ENCODE data around the gene NFATC4.

NFATC4 gene

GRCh38 chr14:24390701-24391468 lies 22.9 kb downstream of the NFATC4 start:
- Histone ChIP-seq H3K36me3 (ENCODE audit: insufficient read depth, low read length) (no peaks in the 10 kb centered on the region), H3K27me3 (ENCODE audit: insufficient read depth, low read length) (peaks cover 12% of the 10 kb centered on the region), H3K4me1 (ENCODE audit: insufficient read depth, low read length) (peaks cover 2% of the 10 kb centered on the region), H2AFZ (ENCODE audit: low read depth, low read length) (no peak overlapping the region), H3K4me3 (ENCODE audit: low read length) (no peak overlapping the region), H3K9me3 (ENCODE audit: low read length) (no peaks in the 10 kb centered on the region)

- Histone ChIP-seq H3K36me3 (ENCODE audit: insufficient read depth, low read length) (no peaks in the 10 kb centered on the region), H3K4me1 (ENCODE audit: insufficient read depth, low read length) (peaks cover 2% of the 10 kb centered on the region), H3K4me3 (ENCODE audit: low read length) (no peak overlapping the region), H2AFZ (ENCODE audit: low read depth, low read length) (no peak overlapping the region), H3K27me3 (ENCODE audit: insufficient read depth, low read length) (peaks cover 28% of the 10 kb centered on the region), H3K9me3 (ENCODE audit: low read length) (no peaks in the 10 kb centered on the region)
These were observed 24.5 kb downstream of the NFATC4 start for GRCh38 chr14:24392325-24393091.

- H3K27me3 ChIP-seq (ENCODE audit: insufficient read depth, low read length): peaks cover 32% of the 10 kb centered on the region
These were observed 26.3 kb downstream of the NFATC4 start for GRCh38 chr14:24394275-24394674.

GRCh38 chr14:24395609-24396582 lies 27.9 kb downstream of the NFATC4 start:
- H3K4me1 ChIP-seq (ENCODE audit: insufficient read depth, low read length): peaks cover 9% of the 10 kb centered on the region
- peaks cover 44% of the 10 kb centered on the region for H3K27me3 ChIP-seq (ENCODE audit: insufficient read depth, low read length)
- H3K36me3 ChIP-seq (ENCODE audit: insufficient read depth, low read length): no peaks in the 10 kb centered on the region
- no peaks in the 10 kb centered on the region for H3K9me3 ChIP-seq (ENCODE audit: low read length)
- no peak overlapping the region for H3K4me3 ChIP-seq (ENCODE audit: low read length)
- H2AFZ ChIP-seq (ENCODE audit: low read depth, low read length): no peak overlapping the region

More at GRCh38 chr14:24394275-24394674, 26.3 kb downstream of the NFATC4 start:
- H3K4me1 ChIP-seq (ENCODE audit: insufficient read depth, low read length): peaks cover 5% of the 10 kb centered on the region
- H3K9me3 ChIP-seq (ENCODE audit: low read length): no peaks in the 10 kb centered on the region
- no peaks in the 10 kb centered on the region for H3K36me3 ChIP-seq (ENCODE audit: insufficient read depth, low read length)
- H3K4me3 ChIP-seq (ENCODE audit: low read length): no peak overlapping the region
- no peak overlapping the region for H2AFZ ChIP-seq (ENCODE audit: low read depth, low read length)

- H3K27me3 ChIP-seq (ENCODE audit: insufficient read depth, low read length): peaks cover 56% of the 10 kb centered on the region
These were observed 29.8 kb downstream of the NFATC4 start for GRCh38 chr14:24397639-24398292.

GRCh38 chr14:24398293-24398652 lies 30.3 kb downstream of the NFATC4 start:
- no peaks in the 10 kb centered on the region for H3K9me3 ChIP-seq (ENCODE audit: low read length)
- H2AFZ ChIP-seq (ENCODE audit: low read depth, low read length): no peak overlapping the region
- H3K4me3 ChIP-seq (ENCODE audit: low read length): no peak overlapping the region
- peaks cover 9% of the 10 kb centered on the region for H3K4me1 ChIP-seq (ENCODE audit: insufficient read depth, low read length)
- H3K27me3 ChIP-seq (ENCODE audit: insufficient read depth, low read length): peaks cover 59% of the 10 kb centered on the region
- H3K36me3 ChIP-seq (ENCODE audit: insufficient read depth, low read length): no peaks in the 10 kb centered on the region

More at GRCh38 chr14:24397639-24398292, 29.8 kb downstream of the NFATC4 start:
- Histone ChIP-seq H3K4me3 (ENCODE audit: low read length) (no peak overlapping the region), H3K4me1 (ENCODE audit: insufficient read depth, low read length) (peaks cover 9% of the 10 kb centered on the region), H2AFZ (ENCODE audit: low read depth, low read length) (no peak overlapping the region), H3K9me3 (ENCODE audit: low read length) (no peaks in the 10 kb centered on the region), H3K36me3 (ENCODE audit: insufficient read depth, low read length) (no peaks in the 10 kb centered on the region)

GRCh38 chr14:24398653-24399446 lies 30.9 kb downstream of the NFATC4 start, which contains the start of gene NYNRIN:
NYNRIN (plus strand) TSS chr14:24399003; CDS start chr14:24399247, 244 bp downstream.
- peaks cover 9% of the 10 kb centered on the region for H3K4me1 ChIP-seq (ENCODE audit: insufficient read depth, low read length)
- peaks cover 59% of the 10 kb centered on the region for H3K27me3 ChIP-seq (ENCODE audit: insufficient read depth, low read length)

GRCh38 chr14:24399447-24399822 lies 31.5 kb downstream of the NFATC4 start:
- Histone ChIP-seq H3K4me3 (ENCODE audit: low read length) (peak overlapping the region; percentile 48), H3K4me1 (ENCODE audit: insufficient read depth, low read length) (peaks cover 9% of the 10 kb centered on the region), H2AFZ (ENCODE audit: low read depth, low read length) (peak overlapping the region; percentile 90), H3K36me3 (ENCODE audit: insufficient read depth, low read length) (no peaks in the 10 kb centered on the region), H3K27me3 (ENCODE audit: insufficient read depth, low read length) (peaks cover 59% of the 10 kb centered on the region), H3K9me3 (ENCODE audit: low read length) (no peaks in the 10 kb centered on the region)

More at GRCh38 chr14:24398653-24399446, 30.9 kb downstream of the NFATC4 start, which contains the start of gene NYNRIN:
- H3K9me3 ChIP-seq (ENCODE audit: low read length): no peaks in the 10 kb centered on the region
- H2AFZ ChIP-seq (ENCODE audit: low read depth, low read length): peak within 1 kb of the TSS; percentile 90
- peak within 1 kb of the TSS; percentile 48 for H3K4me3 ChIP-seq (ENCODE audit: low read length)
- no peaks in the 10 kb centered on the region for H3K36me3 ChIP-seq (ENCODE audit: insufficient read depth, low read length)

GRCh38 chr14:24399999-24400718 lies 32.2 kb downstream of the NFATC4 start:
- H3K9me3 ChIP-seq (ENCODE audit: low read length): no peaks in the 10 kb centered on the region
- H3K27me3 ChIP-seq (ENCODE audit: insufficient read depth, low read length): peaks cover 58% of the 10 kb centered on the region
- no peaks in the 10 kb centered on the region for H3K36me3 ChIP-seq (ENCODE audit: insufficient read depth, low read length)
- no peak overlapping the region for H2AFZ ChIP-seq (ENCODE audit: low read depth, low read length)
- H3K4me1 ChIP-seq (ENCODE audit: insufficient read depth, low read length): peaks cover 9% of the 10 kb centered on the region
- H3K4me3 ChIP-seq (ENCODE audit: low read length): no peak overlapping the region

GRCh38 chr14:24401810-24402702 lies 34.1 kb downstream of the NFATC4 start:
- Histone ChIP-seq H3K36me3 (ENCODE audit: insufficient read depth, low read length) (no peaks in the 10 kb centered on the region), H3K4me3 (ENCODE audit: low read length) (no peak overlapping the region), H3K27me3 (ENCODE audit: insufficient read depth, low read length) (peaks cover 39% of the 10 kb centered on the region), H3K9me3 (ENCODE audit: low read length) (no peaks in the 10 kb centered on the region), H3K4me1 (ENCODE audit: insufficient read depth, low read length) (peaks cover 9% of the 10 kb centered on the region), H2AFZ (ENCODE audit: low read depth, low read length) (no peak overlapping the region)
